GM21367 (cell line): ENCODE measurements around the gene PPP4R2.

Experiments used
- ATAC-seq: cut with Tn5 transposase; IDR thresholded peaks from one replicate; pipeline ENCODE4 v1.9.1; 2021; ENCODE audit not compliant: unreplicated experiment

Gene PPP4R2

DNA sequence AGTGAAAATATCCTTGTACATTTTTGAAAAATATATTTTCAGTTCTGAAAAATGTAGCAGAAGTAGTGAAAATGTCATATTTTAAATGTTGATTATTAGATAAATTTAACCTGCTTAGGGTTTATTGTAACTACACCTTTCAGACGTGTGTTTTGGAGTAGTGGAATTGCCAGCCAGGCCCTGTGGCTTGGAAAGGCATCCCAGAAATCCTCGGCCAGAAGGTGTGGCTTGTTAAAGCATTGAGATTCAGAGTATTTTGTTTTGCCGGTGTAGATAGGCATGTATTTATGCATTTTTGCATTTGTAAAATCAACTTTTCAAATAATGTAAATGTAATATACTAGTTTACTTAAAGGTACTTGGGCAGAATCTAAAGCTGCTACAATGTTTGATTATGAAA lies 71.8 kb downstream of the PPP4R2 start:
- no peak for ATAC-seq

DNA sequence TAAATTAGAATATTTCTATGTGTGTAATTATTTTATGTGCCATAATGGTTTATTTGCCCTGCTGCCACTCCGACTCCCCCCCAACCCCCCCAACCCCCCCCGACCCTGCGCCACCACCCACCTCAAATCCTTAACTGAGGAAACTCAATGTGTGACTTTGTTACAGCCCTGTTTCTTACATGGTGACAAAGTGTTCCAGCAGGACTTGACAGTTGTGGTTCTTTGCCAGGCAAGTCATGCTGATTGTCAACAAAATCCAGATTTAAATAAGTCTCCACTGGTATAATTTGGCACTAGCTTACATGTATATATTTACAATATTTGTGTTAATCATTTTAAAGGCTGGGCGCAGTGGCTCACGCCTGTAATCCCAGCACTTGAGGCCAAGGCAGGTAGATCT lies 72.6 kb downstream of the PPP4R2 start:
- no peak for ATAC-seq

DNA sequence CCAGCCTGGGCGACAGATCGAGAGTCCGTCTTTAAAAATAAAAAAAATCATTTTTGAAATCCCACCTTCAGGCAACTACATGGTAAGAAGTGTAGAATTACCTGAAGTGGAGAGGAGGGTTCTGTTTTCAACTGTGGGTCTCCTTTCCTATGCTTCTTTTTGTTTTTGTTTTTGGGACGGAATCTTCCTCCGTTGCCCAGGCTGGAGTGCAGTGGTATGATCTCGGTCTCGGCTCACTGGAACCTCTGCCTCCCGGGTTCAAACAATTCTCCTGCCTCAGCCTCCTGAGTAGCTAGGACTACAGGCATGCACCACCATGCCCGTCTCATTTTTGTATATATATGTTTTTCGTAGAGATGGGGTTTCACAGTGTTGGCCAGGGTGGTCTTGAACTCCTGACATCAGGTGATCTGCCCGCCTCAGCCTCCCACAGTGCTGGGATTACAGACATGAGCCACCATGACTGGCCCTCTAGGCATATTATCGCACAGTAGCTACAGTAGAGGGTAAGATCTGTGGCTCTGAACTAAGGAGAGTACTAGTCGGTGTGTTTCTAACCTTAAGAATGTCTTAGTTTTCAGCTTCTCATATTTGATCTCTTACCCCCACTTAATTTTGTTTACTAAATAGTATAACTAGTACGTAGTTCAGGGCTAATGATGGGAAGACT lies 73.3 kb downstream of the PPP4R2 start:
- no peak for ATAC-seq

DNA sequence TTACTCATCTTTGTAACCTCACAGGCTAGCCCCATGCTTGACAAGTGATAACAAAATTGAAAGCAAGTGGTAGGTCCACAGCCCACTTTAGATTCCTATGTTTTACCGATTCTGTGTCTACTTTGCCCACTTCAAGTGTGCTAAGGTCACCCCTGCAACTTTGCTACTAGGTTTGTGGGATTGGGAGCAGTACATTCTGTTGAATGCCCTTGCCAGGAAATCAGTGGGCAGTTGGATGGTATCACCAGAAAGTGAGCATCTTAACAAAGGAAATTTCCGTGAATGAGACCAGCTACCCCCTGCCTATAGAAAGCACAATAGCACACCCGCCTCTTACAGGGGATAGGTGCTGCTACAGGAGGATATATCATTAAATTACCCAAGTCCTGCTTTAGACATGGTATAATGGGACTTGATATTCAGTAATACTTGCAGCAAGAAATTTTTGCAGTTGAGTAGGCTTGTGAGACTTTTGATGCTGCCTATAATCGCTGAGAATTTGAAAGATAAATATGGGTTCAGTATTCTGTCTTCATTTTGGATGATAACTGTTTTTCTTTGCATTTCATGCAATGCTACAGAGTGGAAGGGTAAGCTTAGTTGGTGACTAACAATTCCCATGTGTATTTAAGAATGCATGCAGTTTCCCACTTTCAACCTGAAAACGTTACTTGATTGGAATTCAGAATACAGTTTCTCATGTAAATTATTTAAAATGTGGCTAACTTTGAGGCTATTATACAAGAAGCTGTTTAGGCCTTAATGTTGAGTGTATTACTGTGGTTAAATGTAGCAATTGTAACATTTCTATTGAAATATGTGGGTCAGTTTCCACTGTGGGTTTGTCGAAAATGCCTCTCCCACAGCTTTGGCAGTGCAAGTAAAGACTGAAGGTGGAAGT lies 74.3 kb downstream of the PPP4R2 start:
- no peak for ATAC-seq

DNA sequence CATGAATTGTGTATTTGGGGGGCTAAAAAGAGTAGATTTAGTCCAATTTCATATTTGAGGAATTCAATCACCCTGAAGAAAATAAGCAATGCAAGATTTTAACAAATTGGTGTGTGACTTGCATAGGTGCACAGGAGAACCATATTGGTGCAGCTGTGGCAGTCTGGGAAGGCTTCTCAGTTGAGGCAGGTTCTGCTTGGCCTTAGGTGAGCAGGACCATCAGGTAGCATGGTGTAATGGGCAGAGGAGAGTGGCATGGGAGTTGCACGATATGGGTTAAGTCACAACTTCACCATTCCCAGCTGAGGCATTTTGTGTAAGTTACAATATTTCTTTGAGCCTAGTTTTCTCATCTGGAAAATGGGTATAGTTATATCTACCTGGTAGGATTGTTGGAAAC lies 75.3 kb downstream of the PPP4R2 start:
- ATAC-seq = no peak

DNA sequence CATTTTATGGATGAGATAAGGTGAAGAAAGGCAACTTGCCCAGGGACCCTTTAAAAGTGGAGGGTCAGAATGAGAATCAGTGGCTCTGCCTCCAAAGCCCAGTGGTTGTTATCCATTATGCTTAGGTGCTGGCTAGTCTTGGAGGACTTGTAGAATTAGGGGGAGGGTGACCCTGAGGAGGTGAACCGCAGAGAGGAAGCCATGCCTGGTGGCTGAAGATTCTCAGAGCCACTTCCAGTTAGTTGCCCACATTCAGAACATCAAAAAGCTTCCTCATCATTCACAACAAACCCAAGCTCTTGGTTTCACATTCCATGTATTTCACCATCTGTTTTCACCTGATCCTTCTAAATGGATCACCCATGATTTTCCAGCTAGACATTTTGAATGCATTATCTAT lies 76.0 kb downstream of the PPP4R2 start:
- ATAC-seq = no peak

DNA sequence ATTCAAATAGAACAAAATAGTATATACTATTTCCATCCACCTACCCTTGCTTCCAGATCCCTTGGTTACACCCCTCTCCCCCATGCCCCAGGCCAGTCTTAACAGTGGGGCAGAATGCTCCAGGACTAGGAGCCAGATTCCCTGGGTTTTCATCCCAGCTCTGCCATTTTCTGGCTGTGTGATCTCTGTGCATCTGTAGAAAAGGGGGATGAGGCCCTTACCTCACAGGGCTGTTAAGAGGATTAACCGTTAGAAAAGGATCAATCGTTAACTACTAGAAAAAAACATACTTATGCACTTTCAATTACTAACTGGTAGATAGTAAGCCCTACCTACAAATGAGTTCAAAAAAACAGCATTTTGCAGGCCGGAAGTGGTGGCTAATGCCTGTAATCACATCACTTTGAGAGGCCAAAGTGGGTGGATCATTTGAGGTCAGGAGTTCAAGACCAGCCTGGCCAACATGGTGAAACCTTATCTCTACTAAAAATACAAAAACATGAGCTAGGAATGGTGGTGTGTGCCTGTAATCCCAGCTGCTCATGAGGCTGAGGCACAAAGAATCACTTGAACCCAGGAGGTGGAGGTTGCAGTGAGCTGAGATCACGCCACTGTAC lies 76.6 kb downstream of the PPP4R2 start:
- ATAC-seq = no peak

DNA sequence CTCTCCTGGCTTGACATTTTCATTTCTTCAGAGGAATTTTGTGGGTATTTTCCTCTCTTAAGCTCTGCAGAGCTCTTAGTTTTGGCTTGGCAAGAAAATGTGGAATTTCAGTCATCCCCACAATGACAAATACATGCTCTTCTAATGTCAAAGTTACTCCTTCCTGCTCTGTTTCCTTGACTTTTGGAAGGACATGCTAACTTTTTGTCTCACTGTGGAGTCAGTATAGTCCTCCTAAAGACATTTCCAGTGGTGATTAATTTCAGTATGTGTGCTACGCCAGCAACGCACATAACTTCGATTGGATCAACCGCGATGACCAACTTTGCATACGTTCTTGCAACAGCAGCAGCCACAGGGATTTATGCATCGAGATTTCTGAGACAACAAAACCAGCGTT lies 78.2 kb downstream of the PPP4R2 start:
- ATAC-seq = no peak

DNA sequence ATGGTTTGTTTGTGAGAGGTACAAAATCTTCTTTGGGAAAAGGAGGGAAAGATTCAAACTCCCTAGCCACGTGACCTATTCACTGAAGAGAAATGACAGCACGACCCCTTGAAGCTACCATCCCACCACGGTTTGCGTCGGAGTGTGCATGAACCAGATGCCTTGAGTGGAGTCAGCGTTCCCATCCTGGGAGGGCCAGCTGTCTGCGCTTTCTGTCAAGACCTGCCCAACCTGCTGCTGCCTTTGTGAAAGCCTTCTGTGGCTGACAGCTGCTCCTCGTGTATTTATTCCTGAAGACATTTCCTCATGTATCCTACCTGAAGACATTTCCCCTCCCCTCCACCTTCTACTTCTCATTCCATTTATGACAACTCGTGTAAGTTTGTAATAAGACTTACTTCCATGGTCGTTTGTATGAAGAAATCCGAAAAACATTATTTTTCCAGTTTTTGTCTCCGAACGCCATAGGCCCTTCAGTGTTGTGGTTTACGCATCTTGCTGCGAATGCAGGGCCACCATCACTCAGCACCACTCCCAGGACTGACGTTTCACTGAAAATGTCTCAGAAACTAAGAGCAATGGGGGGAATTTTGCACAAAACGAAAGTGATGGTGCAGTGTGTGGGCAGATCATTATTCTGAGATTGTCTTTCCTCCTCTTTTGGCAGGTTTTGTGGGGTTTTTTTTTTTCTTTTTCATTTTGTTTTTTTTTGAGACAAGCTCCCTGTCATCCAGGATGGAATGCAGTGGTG lies 83.8 kb downstream of the PPP4R2 start:
- ATAC-seq = no peak

DNA sequence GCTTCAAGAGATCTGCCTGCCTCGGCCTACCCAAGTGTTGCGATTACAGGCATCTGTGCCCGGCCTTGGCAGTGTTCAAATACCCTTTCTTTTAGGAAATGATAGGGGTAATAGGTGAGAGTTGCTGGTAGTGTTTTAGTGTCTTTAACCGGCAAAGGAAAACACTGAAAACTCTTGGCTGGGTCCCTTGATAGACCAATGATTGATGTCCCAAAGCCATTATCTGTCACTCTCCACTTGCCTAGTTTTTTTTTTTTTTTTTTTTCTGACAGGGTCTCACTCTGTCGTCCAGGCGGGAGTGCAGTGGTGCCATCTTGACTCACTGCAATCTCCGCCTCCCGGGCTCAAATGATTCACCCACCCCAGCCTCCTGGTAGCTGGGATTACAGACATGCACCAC lies 84.5 kb downstream of the PPP4R2 start:
- ATAC-seq = no peak

DNA sequence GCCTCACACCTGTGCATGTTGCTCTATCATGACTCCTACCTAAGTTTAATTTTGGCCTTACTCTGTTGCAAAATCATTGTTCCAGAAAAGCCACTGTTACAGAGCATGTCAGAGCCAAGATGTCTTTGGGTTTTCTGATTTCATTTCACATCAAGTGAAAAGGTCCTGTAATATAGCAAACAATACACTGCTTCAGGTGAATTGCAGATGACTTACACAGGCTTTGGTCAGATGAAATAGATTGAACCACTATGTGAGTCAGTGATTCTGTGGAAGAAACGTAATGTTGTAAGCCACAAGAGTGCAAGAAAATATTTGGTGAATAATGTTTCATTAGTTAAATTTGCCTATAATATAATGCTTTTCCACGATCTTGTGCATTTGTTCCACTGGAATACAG lies 87.6 kb downstream of the PPP4R2 start:
- ATAC-seq = no peak

DNA sequence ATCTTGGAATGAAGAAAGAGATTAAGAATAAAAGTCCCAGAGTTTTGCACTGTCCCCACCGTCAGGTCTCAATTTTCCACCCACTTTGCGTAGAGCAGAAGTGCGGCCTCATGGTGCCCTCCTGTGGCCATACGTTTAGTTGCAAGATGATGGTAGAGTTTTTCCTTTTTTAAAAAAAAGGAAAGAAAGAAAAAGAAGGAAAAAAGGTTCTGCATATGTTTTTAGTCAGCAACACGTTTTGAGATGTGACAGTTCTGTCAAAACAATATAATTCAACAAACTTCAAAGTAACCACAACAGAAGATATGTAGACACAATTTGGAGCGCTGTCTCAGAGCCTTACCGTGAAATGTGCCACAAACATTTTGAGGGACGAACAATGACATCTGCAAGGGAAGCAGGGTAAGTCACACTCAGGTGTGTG lies 89.5 kb downstream of the PPP4R2 start:
- peak; percentile 65 for ATAC-seq

DNA sequence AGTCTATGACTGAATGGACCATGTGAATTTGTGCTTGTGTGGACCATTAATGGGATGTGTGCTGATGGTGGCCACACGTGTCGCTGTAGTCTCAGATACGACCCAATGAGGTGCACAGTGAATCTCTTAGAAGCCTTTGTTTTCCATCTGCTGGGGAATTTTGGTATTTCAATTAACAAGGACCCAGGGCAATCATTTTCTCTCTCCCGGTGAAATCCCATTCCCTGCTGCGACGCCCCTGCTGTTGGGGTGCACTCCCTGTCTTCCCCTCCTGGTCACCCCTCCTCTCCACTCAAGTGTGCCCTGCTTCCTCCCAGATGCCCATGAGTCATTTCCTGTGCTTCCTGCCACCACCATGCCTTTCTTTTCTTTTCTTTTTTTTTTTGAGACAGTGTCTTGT lies 97.5 kb downstream of the PPP4R2 start:
- no peak for ATAC-seq

DNA sequence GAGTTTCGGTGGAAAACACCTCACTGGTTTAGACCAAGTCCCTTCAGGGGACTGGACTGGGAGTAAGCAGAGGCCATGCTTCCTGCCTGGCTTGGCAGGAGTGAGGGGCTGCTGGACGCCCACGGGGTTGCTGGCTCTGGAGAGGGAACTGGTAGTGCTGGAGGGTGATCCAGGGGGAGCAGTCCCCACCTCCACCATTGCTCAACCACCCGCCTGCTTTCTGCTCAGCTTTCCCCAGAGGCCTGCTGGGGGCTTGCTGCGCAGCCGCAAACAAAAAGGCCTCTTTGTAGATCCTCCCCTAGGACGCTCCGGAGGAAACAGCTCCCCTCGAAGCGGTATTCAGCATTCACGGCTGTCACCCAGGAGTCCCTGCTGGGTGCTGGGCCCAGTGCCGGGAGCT lies 98.3 kb downstream of the PPP4R2 start:
- no peak for ATAC-seq

DNA sequence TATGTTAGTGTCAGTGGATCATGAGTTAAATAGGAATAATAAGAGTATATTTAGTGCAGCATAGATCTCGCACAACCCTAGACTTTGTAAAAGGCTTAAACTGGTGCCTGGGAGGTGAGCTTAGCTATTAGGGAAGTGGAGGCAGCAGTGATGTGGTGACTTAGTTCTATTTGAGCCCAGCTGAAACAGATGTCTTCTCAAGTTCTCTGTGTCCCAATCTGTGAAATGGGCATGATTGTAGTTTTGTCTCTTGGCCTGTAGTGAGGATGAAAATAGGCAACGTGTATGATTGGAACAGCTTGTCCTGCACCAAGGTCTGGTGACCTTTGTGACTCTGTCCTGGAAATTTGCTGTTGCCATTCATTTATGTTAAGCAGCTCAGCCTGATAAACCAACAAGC lies 99.6 kb downstream of the PPP4R2 start:
- ATAC-seq = no peak

DNA sequence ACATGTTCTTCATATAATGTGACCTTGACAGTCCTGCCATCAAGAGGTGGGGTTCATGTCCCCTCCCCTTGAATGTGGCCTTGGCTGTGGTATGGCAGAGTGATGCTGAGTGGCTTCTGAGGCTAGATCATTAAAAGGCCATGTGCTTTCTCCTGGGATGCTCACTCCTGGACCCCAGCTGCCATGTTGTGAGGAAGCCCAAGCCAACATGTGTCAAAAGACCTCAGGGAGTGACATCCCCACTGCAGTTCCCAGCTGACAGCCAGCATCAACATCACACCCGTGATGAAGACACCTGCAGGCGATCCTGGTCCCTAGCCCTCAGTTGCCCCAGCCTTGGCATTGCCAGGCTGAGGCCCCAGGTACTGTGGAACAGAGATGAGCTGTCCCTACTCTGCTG lies 101.4 kb downstream of the PPP4R2 start:
- ATAC-seq = no peak

DNA sequence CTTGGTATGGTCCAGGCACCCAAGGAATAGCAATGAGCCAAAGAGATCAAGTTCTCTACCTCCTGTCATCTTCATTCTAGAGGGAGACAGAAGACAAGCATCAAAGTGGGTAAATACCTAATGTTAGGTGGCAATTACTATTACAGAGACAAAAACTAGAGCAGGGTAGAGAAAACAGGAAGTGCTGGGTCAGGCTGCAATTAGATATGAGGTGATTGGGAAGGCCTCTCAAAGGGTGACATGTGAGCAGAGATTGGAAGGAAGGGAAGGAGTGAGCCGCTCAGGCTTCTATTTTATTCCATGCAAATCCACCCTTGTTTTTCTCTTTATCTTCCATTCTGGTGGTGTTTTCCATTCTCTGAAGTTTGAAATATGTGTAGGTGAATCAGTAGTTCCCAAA lies 102.3 kb downstream of the PPP4R2 start:
- no peak for ATAC-seq

DNA sequence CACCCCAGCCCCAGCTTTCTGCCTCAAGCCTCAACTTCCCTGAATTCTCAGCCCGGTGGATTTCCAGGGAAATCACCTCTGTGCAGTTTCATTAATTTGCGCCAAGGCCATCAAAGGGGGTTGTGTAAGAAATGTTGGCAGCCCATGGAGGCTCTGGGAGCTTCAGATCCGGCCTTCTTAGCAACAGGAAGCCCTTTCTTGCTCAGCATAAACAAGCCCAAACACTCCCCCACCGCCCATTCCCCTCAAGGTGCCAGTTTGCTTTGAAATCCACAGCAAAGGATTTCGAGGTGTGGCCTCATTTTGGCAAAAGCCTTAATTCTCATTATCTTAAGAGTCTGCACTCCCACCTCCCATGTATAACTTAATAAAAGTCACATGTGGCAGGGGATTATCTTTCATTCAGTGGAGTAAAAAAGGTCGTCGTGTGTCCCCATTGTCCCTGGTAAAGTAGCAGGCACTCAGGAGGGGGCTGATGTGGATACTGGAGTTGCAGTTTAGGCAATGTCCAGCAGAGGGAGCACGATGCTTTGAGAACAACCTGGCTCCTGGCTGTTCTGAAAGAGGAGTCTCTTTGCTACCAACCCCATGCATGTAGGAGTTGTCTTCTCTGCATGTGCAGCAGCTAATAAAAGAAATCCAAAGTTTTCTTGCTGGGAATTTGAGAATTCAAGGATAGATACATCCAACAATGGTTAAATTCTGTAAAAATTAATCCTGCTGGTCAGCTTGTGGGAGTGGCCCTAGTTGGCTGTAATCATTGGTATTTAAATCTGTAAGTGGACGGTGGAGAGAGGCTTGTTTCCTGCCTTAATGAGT lies 104.3 kb downstream of the PPP4R2 start:
- peak; percentile 90 for ATAC-seq

DNA sequence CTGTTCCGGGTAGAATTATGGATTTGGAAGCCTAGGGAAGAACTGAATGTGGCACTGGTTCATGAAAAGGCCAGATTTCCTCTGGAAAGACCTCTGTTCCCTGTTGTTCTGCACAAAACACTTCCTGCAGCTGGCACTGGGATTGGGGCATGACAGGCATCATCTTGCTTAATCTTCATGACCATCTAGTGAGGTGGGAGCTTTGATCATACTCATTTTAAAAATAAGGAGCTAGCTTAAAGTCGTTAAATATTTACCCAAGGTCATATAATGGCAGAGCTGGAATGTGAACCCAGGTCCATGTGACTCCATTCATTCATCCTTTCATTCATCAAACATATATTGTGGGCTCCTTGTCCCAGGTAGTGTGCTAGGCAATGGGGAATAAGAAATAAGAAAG lies 105.3 kb downstream of the PPP4R2 start:
- no peak for ATAC-seq

DNA sequence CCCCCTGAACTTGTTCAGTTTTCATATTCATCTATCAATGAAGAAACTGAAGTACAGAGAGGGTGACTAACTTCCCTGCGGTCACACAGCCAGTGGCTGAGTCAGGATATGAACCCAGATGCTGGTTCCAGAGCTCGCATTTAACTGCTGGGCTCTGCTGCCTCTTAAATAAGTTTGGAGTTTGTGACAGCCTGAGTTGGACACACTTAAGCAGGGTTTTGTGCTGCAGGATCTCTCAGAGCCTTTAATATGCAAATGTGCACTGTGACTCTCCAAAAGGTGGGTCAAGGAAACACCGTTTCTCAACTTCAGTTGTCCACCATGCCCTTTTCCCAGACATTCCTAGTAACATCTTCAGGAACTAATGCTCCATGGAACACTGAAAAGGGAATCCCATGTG lies 110.6 kb downstream of the PPP4R2 start:
- ATAC-seq = no peak
